Endothelial cell of umbilical vein (primary cell): ENCODE data around the gene EEFSEC. TPM values are rescaled to one million over a fixed set of nuclear protein-coding genes. Genes with fewer than 3 reads are reported as not detected.

ENCODE experiments used
- BruUV-seq: library from RNA; stranded (reverse); fragments of 400-500 nt; replicated peaks from 2 replicates; lab custom pipeline; 2021; lab: Mats Ljungman, UMichigan
- CTCF ChIA-PET: fragments of 300-600, 350-600 bp; sonication (Branson Sonifier 250); formaldehyde crosslinking; loops from one replicate; lab custom pipeline; 2021; ENCODE audit warnings: antibody characterized with exemption, inconsistent platforms; lab: Charles Lee
- POLR2A ChIA-PET: fragments of 300-600, 350-600 bp; sonication (Branson Sonifier 250); formaldehyde crosslinking; loops from one replicate; lab custom pipeline; 2021; ENCODE audit warnings: antibody characterized with exemption, inconsistent platforms; lab: Charles Lee
- DNase-seq: peaks from one replicate; pipeline ENCODE4 v3.0.0-alpha.2; 2011; ENCODE audit warnings: low read depth, low spot score
- FAIRE-seq: peaks from 2 replicates; lab custom pipeline; 2011; peaks lifted over from hg19 to GRCh38; lab: Jason Lieb, UNC
- H2AFZ ChIP-seq: 2 replicates; pipeline ENCODE4 v1.6.0; 2012; ENCODE audit warnings: low read depth, low read length, control low read depth, inconsistent platforms
- H3K27ac ChIP-seq: 2 replicates; pipeline ENCODE4 v1.5.1; 2011; ENCODE audit warnings: low read depth, mild to moderate bottlenecking, control low read depth, low read length, moderate library complexity; ENCODE audit not compliant: insufficient read depth
- H3K27me3 ChIP-seq, 2 experiments: 2 replicates each; pipeline versions ENCODE4 v1.6.0 to v1.6.1; 2011; ENCODE audit warnings: low read length in 2 of 2, mixed read lengths in 1 of 2; ENCODE audit not compliant: control insufficient read depth in 2 of 2, insufficient read depth in 2 of 2
- H3K36me3 ChIP-seq, 2 experiments: 2 replicates in 1 of 2; 3 replicates in 1 of 2; pipeline ENCODE4 v1.5.1; 2011; ENCODE audit warnings: low read length in 2 of 2, mild to moderate bottlenecking in 1 of 2, moderate library complexity in 1 of 2; ENCODE audit not compliant: control insufficient read depth in 2 of 2, insufficient read depth in 2 of 2; ENCODE audit errors: extremely low read depth in 1 of 2
- H3K4me1 ChIP-seq: 3 replicates; pipeline ENCODE4 v1.5.1; 2011; ENCODE audit warnings: mild to moderate bottlenecking, low read length; ENCODE audit not compliant: control insufficient read depth, insufficient read depth; ENCODE audit errors: extremely low read depth
- H3K4me2 ChIP-seq: 2 replicates; pipeline ENCODE4 v1.6.1; 2011; ENCODE audit warnings: low read length, control low read depth, mixed read lengths; ENCODE audit not compliant: insufficient read depth
- H3K4me3 ChIP-seq, 3 experiments: fragments of 200-600 bp in 1 of 3; sonication (generic), shearing (Covaris generic) in 1 of 3; replicated peaks in 1 of 3; 2 replicates each; pipeline ENCODE4 v1.5.1; 2011 to 2016; ENCODE audit warnings: control low read depth in 3 of 3, low read length in 3 of 3, mild to moderate bottlenecking in 2 of 3, inconsistent platforms in 1 of 3, low read depth in 1 of 3, moderate library complexity in 1 of 3; ENCODE audit not compliant: insufficient read depth in 1 of 3
- H3K79me2 ChIP-seq: 2 replicates; pipeline ENCODE4 v1.6.0; 2012; ENCODE audit warnings: low read length, inconsistent platforms; ENCODE audit not compliant: control insufficient read depth, insufficient read depth
- H3K9ac ChIP-seq: replicated peaks from 2 replicates; pipeline ENCODE3; 2011; ENCODE audit warnings: low read length, control low read depth; ENCODE audit not compliant: insufficient read depth; ENCODE audit errors: extremely low read depth
- H3K9me1 ChIP-seq: replicated peaks from 3 replicates; pipeline ENCODE4 v1.6.0; 2011; ENCODE audit warnings: mild to moderate bottlenecking, low read length; ENCODE audit not compliant: control insufficient read depth, insufficient read depth; ENCODE audit errors: extremely low read depth
- H3K9me3 ChIP-seq: replicated peaks from 2 replicates; pipeline ENCODE4 v1.5.1; 2012; ENCODE audit warnings: low read length, inconsistent platforms; ENCODE audit not compliant: control insufficient read depth, insufficient read depth
- H4K20me1 ChIP-seq: replicated peaks from 2 replicates; pipeline ENCODE3; 2011; ENCODE audit warnings: mild to moderate bottlenecking, low read length; ENCODE audit not compliant: control insufficient read depth, insufficient read depth; ENCODE audit errors: extremely low read depth
- CTCF ChIP-seq, 2 donors: IDR thresholded peaks; 1 replicate in 1 of 2; 2 replicates in 1 of 2; pipeline ENCODE4 v1.5.1; 2011; ENCODE audit warnings: low read length in 2 of 2, mild to moderate bottlenecking in 2 of 2, moderate library complexity in 2 of 2, control low read depth in 1 of 2, inconsistent platforms in 1 of 2, low read depth in 1 of 2; ENCODE audit not compliant: insufficient read depth in 1 of 2; ENCODE audit errors: extremely low read depth in 1 of 2
- EZH2 ChIP-seq: IDR thresholded peaks from 2 replicates; pipeline ENCODE4 v1.6.1; 2012; ENCODE audit warnings: borderline replicate concordance, low read depth, mild to moderate bottlenecking, moderate library complexity, low read length, inconsistent platforms; ENCODE audit not compliant: severe bottlenecking
- FOS ChIP-seq: IDR thresholded peaks from 2 replicates; pipeline ENCODE4 v1.6.1; 2011; ENCODE audit warnings: mild to moderate bottlenecking, low read length, moderate library complexity, borderline replicate concordance; ENCODE audit not compliant: insufficient read depth
- GATA2 ChIP-seq: IDR thresholded peaks from 2 replicates; pipeline ENCODE4 v1.7.0; 2011; ENCODE audit warnings: low read depth, mild to moderate bottlenecking, moderate library complexity, mixed read lengths, low read length; ENCODE audit not compliant: insufficient read length, insufficient read depth
- JUN ChIP-seq: IDR thresholded peaks from 2 replicates; pipeline ENCODE4 v1.6.1; 2011; ENCODE audit warnings: borderline replicate concordance, low read depth; ENCODE audit not compliant: insufficient read length, insufficient read depth
- MAX ChIP-seq: IDR thresholded peaks from 2 replicates; pipeline ENCODE4 v1.6.1; 2011; ENCODE audit not compliant: insufficient read depth, insufficient read length
- MYC ChIP-seq: IDR thresholded peaks from one replicate; pipeline ENCODE4 v1.6.1; 2011; ENCODE audit warnings: mild to moderate bottlenecking, low read depth, low read length
- POLR2A ChIP-seq: IDR thresholded peaks from 2 replicates; pipeline ENCODE4 v1.6.1; 2012; ENCODE audit warnings: low read depth, mild to moderate bottlenecking, control low read depth, low read length
- POLR2AphosphoS5 ChIP-seq: IDR thresholded peaks from 2 replicates; pipeline ENCODE4 v1.6.1; 2012; ENCODE audit warnings: low read depth, mild to moderate bottlenecking, control low read depth, low read length, moderate library complexity; ENCODE audit not compliant: insufficient read depth
- dilution Hi-C: fragments of 300-500 bp; cut with MboI; formaldehyde crosslinking; loops from one replicate; pipeline ENCODE4 v1.15.0; 2019; ENCODE audit warnings: low sequenced_read_pairs; ENCODE audit not compliant: extremely low pct_ligation_motif_present
- intact Hi-C: fragments of 100-400 bp; cut with micrococcal nuclease; formaldehyde crosslinking; loops from one replicate; pipeline ENCODE4 v1.10.0; 2022
- polyA plus RNA-seq, 4 experiments: library from polyadenylated mRNA; depleted of rRNA in 3 of 4; stranded (reverse) in 3 of 4; unstranded in 1 of 4; fragments of >200 nt; gene quantifications; 2 replicates each; pipeline versions ENCODE4 v1.2.1 to v1.2.3, GENCODE V29; 2011 to 2012; ENCODE audit warnings: missing spikeins in 1 of 4
- total RNA-seq: library from RNA; stranded (reverse); gene quantifications from 2 replicates; pipeline ENCODE4 v1.2.3, GENCODE V29; 2021

EEFSEC gene
- total and polyA plus RNA-seq, 2 donors (not counting 3 experiments of a cell fraction or from before 2014, with no cell fraction given): 13.1 to 14.5 TPM

GRCh38 chr3:128447561-128448013 is 294.3 kb downstream of the EEFSEC start:
- Histone ChIP-seq H4K20me1 (no peaks in the 10 kb centered on the region), H3K4me1 (peaks cover 6% of the 10 kb centered on the region), H3K4me2 (no peak overlapping the region), H3K9me3 (no peaks in the 10 kb centered on the region), H3K9me1 (no peaks in the 10 kb centered on the region), H3K36me3 (no peaks in the 10 kb centered on the region), H3K79me2 (no peaks in the 10 kb centered on the region), H2AFZ (no peak overlapping the region), H3K4me3 (no peak overlapping the region), H3K27ac (no peak overlapping the region), H3K27me3 (peaks cover 0 to 10% of the 10 kb centered on the region in 2 experiments), H3K9ac (no peak overlapping the region)
- no TSS peak for BruUV-seq
- intact Hi-C loops: no loop called here
- FAIRE-seq (no peak), DNase-seq (no peak)
- dilution Hi-C loops: loop anchor here (25.0 kb wide), 1 partner anchor 140 kb away; no protein-coding TSS in a partner anchor
- TF ChIP-seq FOS (no peak), CTCF (IDR thresholded peaks at IDR 0.05; ENCODE audit: extremely low read depth in 1 of 2, insufficient read depth in 1 of 2, low read depth in 1 of 2, low read length in 2 of 2) (no peak), POLR2A (no peak), JUN (no peak), POLR2AphosphoS5 (no peak), GATA2 (no peak), MYC (no peak), MAX (no peak), EZH2 (no peak)
- ChIA-PET CTCF (no interaction called here), POLR2A (no interaction called here)
